HG03432 (cell line): ENCODE measurements around the gene DUSP16.
"Not testable (repeated sequence)": the region's sequence is repeated elsewhere in the genome, so short reads cannot be mapped to it uniquely, and the experiment has no call there.

Experiments used
- ATAC-seq: cut with Tn5 transposase; IDR thresholded peaks from one replicate; pipeline ENCODE4 v1.9.1; 2021; ENCODE audit warnings: mild to moderate bottlenecking, moderate library complexity; ENCODE audit not compliant: unreplicated experiment

DUSP16 gene

DNA sequence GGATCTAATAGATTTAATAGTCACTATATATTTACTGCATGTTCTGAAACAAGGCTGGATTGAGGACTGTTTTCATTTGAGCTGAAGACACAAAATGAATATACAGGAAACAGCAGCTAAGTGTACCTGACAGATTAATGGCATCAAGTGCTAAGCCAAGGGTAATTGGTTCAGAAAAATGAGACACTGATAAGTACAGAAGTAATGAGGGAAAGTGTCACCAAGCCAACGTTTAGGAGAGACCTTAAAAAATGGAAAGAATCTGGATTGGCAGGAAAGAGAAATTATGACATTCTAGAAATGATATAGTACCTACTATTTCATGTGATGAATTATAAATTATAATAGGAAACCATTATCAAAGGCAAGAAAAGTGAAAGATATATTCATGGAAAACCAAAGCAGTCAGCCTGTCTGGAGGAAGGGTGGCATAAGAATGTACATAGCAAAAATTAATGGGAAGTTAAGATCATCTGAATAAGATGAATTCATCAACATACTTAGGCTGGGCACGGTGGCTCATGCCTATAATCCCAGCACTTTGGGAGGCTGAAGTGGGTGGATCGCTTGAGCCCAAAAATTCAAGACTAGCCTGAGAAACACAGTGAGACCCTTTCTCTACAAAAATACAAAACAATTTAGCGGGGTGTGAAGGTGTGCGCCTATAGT is 21.0 kb upstream of the DUSP16 start:
- ATAC-seq, result no peak

DNA sequence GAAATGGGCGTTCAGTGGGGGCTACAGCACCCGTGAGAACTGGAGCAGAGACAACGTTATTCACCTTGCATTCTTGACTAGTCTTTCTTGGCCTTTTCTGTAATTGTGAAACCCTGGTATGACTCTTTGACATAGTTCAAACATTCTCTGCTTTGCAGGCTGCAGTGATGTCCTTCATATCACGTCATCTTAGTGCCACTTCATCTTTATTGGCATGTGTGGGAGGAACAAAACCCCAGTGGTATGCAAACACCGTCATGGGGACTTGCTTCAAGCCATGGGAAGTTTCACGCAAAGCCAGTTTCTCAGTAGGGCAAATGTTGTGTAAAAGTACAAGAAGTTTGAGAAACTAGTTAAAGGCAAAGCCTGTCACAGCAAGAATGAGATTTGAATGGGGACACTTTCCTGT is 20.2 kb upstream of the DUSP16 start:
- peak; percentile 90 for ATAC-seq

DNA sequence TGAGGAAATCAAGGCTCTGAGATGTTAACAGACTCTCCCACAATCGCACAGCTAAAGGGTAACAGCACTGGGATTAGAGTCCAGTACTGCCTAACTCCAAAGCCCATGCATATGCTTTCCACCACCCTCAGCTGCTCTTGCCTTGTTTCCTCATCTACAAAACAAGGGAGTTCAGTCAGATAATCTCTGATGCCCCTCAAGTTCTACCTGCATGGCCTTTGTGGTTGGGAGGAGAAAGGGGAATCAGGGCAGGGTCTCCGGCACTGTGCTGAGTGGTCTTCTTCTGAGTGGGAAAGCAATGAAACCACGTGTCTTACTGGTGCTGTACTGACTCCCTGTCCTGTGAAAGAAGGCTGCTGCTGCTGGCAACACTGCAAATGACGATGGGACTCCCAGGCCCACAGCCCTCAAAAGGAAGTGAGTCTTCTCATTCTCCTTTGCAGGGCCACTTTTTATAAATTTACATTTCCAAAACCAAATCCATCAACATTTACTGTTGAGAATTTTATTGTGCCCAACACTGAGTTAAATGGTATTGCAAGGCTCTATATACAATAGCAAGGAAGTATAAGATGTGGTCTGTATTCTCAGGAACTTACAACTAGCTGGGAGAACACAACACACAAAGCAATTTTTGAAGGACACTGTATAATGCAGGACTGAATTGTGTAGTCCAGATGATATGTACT is 19.7 kb upstream of the DUSP16 start:
- ATAC-seq, result peak; percentile 40

DNA sequence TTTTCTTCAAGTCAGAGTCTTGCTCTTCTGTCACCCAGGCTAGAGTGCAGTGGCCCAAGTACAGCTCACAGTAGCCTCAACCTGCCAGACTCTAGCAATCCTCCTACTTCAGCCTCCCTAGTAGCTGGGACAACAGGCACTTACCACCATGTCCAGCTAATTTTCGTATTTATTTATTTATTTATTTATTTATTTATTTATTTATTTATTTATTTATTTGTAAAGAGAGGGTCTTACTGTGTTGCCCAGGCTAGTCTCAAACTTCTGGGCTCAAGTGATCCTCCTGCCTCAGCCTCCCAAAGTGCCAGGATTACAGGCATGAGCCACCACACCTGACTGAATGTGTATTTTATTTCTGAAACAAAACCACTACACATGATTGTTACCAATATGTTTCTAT is 18.1 kb upstream of the DUSP16 start:
- not testable (repeated sequence) for ATAC-seq

DNA sequence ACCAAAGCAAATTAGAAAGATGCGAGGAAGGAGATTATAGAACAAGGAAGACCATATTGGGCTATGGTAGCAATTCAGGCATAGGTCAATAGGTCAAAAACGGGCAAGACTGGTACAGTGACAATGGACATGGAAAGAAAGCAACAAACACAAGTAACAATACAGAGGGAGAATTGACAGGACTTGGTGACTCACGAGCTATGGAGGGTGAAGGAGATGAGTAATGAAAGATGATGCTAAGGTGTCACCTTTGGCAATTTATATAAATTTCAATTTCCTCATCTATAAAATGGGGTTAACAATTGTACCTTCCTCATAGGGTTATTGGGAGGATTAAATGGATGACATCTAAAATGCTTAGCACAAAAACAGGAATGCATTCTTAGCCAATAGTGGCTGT is 15.1 kb upstream of the DUSP16 start:
- ATAC-seq, result no peak

DNA sequence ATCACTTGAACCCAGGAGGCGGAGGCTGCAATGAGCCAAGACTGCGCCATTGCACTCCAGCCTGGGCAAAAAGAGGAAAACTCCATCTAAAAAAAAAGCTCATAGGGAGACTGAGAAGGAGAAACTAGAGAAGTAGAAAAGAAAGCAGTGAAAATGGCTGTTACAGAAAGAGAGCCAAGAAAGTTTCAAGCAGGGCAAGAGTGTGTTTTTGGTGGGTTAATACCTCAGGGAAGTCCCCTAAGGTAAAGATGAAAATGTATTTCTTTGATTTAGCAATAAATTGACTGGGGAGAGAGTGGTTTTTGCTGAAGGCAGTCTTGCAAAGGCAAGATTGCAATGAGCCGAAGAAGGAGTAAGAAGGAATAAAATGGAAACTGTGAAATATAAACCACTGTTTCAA is 10.0 kb upstream of the DUSP16 start:
- ATAC-seq, result no peak

DNA sequence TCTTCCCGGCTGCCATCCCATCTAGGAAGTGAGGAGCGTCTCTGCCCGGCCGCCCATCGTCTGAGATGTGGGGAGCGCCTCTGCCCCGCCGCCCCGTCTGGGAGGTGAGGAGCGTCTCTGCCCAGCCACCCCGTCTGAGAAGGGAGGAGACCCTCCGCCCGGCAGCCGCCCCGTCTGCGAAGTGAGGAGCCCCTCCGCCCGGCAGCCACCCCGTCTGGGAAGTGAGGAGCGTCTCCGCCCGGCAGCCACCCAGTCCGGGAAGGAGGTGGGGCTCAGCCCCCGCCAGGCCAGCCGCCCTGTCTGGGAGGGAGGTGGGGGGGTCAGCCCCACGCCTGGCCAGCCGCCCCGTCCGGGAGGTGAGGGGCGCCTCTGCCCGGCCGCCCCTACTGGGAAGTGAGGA is 3.3 kb upstream of the DUSP16 start:
- ATAC-seq, result not testable (repeated sequence)

DNA sequence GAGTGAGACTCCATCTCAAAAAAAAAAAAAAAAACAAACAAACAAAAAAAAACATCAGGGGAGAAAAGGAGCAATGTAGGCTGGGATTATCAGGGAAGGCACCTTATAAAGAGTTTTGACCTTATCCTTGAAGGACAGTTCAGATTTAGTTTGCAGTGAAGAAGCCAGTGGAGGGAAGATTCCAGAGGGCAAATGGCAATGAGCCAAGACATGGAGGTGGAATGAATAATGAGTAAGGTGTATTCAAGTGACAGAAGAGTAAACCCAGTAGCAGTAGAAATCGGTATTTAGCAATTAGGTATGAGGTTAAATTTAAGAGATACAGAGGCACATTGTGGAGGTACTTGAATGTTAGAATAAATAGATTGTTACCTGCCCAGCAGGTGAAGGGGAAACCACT is 2.2 kb upstream of the DUSP16 start:
- no peak for ATAC-seq

DNA sequence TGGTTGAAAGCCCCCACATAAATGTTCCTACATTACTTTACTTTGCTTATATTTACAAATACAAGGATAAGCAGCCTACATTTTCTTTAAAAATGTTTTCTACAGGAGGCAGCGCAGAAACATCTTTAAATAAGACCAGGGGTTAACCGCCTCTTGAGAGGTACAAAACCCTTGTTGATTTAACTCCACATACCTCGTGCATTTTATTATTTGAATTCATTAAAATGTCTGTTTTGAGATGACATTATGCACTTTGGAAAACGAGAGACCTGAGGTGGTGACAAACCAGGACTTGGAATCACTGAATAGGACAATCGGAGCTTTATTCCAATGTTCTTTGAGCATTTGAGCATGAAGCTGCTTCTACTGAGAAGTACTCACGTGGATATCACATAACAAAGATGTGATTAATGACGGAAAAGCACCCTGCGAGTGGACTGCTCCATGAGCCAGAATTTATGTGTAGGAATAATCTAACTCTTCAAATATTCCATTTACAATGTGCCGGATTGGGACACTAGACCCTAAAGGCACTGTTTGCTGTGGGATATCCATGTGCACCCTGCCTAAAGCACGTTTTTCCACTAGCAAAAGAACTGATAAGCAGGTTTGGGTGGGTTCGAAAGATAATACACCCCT is 746 bp upstream of the DUSP16 start:
- ATAC-seq, result no peak

DNA sequence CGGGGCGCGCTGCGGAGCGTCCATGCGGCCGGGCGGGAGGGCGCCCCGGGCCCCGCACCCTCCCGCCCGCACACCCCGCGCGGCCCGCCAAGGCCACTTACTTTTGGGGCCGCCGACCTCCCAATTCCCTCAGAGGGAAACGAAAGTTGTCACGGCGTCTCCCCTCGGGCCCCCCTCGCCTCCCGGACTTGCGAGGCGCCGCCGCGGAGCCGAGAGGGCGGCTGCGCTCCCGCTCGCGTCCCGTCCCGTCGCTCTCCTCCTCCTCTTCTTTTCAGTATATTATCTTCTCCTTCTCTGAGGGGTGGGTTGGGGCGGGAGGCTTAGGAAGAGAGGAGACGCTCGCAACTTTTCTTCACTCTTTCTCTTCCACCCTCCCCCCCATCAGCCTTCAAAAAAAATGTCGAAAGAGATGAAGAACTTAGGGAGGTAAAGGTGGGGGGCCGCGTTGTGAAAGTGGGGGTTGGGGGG is 613 bp downstream of the DUSP16 start:
- ATAC-seq, result no peak

DNA sequence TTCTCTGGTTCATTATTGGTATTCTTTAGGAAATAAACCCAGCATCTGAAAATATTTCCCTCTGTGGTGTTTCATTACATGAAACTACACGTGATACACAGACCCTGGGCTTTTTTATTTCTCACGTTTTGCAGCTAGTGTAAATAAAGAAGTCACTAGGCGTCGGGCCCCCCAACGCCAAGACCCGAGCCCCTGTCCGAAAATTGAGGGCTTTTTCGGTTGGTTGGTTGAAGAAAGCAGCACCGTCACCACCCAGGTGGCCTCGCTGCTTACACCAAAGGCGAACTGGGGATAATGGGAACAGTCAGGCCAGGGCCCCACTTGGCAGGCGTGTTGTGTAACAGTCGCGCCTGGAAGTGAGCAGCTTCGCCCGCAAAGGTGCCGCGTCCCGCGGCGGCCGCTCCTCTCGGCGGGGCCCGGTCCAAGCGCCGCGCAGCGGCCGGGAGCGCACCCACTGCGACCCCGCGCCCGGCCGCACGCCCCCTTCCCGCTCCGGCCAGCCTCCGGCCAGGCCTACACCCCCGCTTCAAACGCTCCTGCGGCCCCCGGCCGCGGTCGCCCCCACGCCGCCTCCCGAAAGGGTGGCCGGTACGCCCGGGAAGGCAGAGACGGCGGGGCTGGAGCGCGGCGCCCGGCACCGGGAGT is 1.2 kb downstream of the DUSP16 start:
- ATAC-seq, result peak; percentile 26

DNA sequence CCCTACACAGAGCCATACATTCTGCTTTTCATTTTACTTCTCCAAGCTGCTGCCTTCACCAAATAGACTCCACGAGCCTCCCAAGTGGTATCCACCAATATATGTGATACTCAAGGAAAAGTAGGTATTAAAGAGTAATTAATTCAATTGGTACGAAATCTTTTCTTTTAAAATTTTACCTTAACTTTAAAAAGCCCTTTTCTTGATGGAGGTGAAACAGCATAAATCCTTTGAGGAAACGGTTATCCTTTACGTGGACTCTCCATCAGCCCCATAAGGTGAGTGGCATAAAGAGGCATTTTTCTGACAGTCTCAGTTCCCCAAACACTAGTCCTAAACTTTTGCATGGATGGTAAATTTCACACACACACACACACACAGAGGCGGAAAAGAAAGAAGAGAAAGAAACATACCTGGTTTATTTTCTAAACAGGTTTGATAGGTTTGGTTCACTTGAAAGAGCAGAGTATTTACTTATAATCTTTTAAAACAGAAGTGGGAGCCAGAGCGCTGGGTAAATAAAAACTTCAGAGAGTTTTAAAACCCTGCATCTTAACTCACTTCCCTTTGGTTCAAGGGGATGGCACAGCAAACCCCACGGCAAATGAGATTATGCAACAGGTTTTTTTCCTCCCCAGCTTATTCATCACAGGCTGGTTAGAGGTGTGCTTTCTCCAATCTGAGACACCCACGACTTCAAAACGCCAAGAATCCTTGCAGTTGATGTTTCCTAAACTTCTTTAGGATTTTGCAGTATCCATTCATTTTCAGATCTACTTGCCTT is 1.9 kb downstream of the DUSP16 start:
- ATAC-seq, result peak; percentile 25

DNA sequence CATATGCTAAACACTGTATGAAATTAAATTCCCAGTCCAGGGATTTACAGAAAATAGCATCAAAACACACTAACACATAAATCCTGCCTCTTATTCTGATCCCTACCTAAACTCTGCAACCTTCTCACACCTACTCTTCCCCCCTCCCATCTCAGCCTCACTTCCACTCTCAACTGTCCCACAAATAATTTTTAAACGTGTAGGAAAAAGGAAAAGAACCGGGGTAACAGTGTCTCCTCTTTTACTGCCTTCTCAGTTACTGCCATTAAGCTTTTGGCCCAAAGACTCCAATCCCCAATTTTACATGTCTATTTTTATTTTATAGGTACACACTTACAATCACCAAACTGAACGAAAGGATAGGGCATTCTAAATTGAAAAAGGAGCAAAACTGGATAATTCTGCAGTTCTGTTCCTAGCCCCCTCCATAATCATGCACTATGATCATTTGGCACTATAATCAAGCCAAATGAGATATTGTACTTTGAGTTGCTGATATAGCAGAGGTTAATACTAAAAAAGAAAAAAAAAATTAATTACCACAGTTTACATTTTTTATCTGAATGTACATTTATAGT is 2.9 kb downstream of the DUSP16 start:
- no peak for ATAC-seq

DNA sequence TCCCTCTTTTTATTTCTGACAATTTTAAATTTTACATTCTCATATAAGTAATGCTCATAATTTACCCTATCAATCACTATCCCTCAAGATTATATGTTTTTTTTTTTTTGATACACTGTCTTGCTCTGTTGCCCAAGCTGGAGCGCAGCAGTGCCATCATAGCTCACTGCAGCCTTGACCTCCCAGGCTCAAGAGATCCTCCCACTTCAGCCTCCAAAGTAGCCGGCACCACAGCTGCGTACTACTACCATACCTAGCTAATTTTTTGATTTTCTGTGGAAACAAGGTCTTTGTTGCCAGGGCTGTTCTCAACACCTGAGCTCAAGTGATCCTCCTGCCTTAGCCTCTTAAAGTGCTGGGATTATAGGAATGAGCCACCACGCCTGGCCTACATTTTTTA is 4.4 kb downstream of the DUSP16 start:
- ATAC-seq, result no peak

DNA sequence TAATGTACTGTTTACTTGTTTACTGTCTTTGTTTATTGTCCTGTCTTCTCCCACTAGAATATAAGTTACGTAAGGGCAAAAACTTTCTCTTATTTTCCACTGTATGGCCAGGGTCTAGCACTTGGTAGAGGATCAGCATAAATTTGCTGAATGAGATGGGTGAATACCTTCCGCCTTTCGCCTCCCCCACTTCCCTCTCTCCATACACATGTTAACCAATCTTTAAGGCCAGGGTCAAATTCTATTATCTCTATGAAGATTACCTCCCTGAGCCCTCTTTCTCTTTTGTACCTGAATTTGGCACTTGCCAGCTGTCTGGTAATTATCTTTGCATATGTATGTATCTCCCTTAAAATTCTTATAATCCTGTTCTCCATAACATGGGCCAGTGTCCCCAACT is 4.9 kb downstream of the DUSP16 start:
- ATAC-seq, result no peak

DNA sequence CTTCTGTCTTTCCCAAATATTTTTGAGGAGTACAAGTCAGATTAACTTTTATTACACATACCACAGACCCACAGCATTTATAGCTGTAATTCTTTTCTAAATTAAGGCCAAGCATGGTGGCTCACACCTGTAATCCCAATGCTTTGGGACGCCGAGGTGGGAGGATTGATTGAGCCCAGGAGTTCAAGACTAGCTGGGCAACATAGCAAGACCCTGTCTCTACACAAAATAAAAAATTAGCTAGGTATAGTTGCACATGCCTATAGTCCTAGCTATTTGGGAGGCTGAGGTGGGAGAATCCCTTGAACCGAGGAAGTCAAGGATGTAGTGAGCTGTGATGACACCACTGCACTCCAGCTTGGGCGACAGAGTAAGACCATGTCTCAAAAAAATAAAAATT is 7.0 kb downstream of the DUSP16 start:
- no peak for ATAC-seq

DNA sequence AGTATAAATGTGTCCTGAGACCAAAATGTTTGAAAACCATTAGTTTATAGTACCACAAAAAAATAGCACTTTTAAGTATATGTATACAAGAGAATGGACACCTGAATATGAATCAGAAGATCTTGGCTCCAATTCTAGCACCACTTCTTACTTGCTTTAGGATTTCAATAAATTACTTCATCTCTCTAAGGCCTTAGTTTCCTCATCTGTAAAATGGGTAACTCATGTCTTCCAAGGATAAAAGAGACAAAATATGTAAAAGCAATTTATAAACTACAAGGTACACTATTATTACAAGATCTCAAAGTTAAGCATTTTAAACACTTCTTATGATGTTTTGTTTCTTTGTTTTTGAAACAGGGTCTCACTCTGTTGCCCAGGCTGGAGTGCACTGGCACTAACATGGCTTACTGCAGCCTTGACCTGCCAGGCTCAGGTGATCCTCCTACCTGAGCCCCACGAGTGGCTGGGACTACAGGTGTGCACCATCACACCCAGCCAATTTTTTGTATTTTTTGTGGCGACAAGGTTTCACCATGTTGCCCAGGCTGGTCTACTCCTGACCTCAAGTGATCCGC is 9.4 kb downstream of the DUSP16 start:
- no peak for ATAC-seq

DNA sequence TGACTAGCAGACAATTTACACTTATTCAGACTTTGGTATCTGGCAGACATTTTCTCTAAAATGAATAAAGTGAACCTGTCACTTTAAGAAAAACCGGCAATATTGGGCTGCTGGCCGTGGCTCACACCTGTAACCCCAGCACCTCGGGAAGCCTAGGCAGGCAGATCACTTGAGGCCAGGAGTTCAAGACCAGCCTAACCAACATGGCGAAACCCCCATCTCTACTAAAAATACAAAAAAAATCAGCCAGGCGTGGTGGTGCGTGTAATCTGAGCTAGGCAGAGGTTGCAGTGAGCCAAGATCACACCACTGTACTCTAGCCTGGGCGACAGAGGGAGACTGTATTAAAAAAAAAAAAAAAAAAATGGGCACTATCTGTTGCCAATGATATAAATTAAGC is 11.5 kb downstream of the DUSP16 start:
- ATAC-seq, result no peak

DNA sequence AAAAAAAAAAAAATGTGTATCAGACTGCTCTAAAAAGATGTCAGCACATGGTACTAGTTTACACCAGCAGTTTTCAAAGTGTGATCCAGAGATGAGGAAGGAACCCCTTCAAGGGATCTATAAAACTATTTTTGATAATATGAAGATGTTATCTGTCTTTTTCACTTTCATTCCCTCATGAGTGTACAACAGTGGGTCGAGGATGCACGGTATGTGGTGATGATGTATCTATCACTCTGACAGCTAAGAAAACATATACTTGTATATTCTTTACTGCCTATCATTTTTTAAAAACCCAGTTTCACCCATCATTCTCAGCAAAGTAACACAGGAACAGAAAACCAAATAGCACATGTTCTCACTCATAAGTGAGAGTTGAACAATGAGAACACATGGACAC is 12.4 kb downstream of the DUSP16 start:
- no peak for ATAC-seq

DNA sequence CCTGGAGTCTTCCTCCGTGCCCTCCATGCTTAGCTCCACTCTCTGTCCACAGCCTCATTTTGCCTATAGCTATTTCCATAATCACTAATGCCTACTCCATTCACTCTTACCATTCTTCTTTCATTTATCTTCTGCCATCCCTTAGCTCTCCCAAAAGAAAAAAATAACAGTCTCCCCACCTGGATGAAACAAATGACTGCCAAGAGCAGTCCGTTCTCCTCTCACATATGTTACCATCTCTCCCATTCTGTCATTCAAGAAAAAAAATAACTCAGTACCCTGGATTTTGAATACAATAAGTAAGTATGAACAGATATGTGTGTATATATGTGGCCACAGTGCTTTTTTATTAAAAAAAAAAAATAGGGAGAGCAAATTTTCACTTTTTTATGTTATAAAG is 13.2 kb downstream of the DUSP16 start:
- ATAC-seq, result no peak
